ENCODE results near the gene DLGAP3.
"Not testable (repeated sequence)": the region's sequence is repeated elsewhere in the genome, so short reads cannot be mapped to it uniquely, and the experiment has no call there.

Gene DLGAP3

GRCh38 chr1:34833711-34834110 is 95.7 kb downstream of the DLGAP3 start:
- no peak for DNase-seq (ENCODE audit: low spot score)

- DNase-seq (ENCODE audit: low spot score), result no peak
These were observed 97.7 kb downstream of the DLGAP3 start for GRCh38 chr1:34831721-34832246.

GRCh38 chr1:34829250-34829649 is 100.2 kb downstream of the DLGAP3 start:
- no peak for DNase-seq (ENCODE audit: low spot score)

GRCh38 chr1:34828611-34829010 is 100.8 kb downstream of the DLGAP3 start:
- DNase-seq (ENCODE audit: low spot score), result no peak

- DNase-seq (ENCODE audit: low spot score), result no peak
These were observed 102.0 kb downstream of the DLGAP3 start for GRCh38 chr1:34827341-34827941.

GRCh38 chr1:34825455-34826091 is 103.9 kb downstream of the DLGAP3 start:
- peak; percentile 22 for DNase-seq (ENCODE audit: low spot score)

- DNase-seq (ENCODE audit: low spot score), result no peak
These were observed 104.5 kb downstream of the DLGAP3 start for GRCh38 chr1:34824817-34825454.

- no peak for DNase-seq (ENCODE audit: low spot score)
These were observed 107.2 kb downstream of the DLGAP3 start for GRCh38 chr1:34822202-34822601.

GRCh38 chr1:34818862-34819261 is 110.6 kb downstream of the DLGAP3 start:
- DNase-seq (ENCODE audit: low spot score), result not testable (repeated sequence)

GRCh38 chr1:34816778-34817177 is 112.7 kb downstream of the DLGAP3 start:
- DNase-seq (ENCODE audit: low spot score), result no peak

GRCh38 chr1:34816332-34816731 is 113.1 kb downstream of the DLGAP3 start:
- no peak for DNase-seq (ENCODE audit: low spot score)
